Activated naive CD4-positive, alpha-beta T cell treated with Interleukin-2 at 50 U/mL for 16 hours (primary cell): ENCODE data around the gene HSPB8.
"Not testable (repeated sequence)": the region's sequence is repeated elsewhere in the genome, so short reads cannot be mapped to it uniquely, and the experiment has no call there.

Experiments used
- DNase-seq: peaks from one replicate; pipeline ENCODE4 v3.0.0-alpha.2; 2020

HSPB8 gene

GRCh38 chr12:119207063-119207560 lies 28.4 kb downstream of the HSPB8 start:
- no peak for DNase-seq

- DNase-seq, result no peak
Observed at GRCh38 chr12:119208626-119209061, 29.9 kb downstream of the HSPB8 start.

- no peak for DNase-seq
Observed at GRCh38 chr12:119211884-119212283, 33.2 kb downstream of the HSPB8 start.

GRCh38 chr12:119216084-119216483 lies 37.4 kb downstream of the HSPB8 start:
- DNase-seq, result no peak

- DNase-seq, result not testable (repeated sequence)
Observed at GRCh38 chr12:119218875-119219274, 40.1 kb downstream of the HSPB8 start.

GRCh38 chr12:119222222-119222951 lies 43.7 kb downstream of the HSPB8 start:
- DNase-seq, result no peak

- no peak for DNase-seq
Observed at GRCh38 chr12:119225454-119225853, 46.7 kb downstream of the HSPB8 start.

- DNase-seq, result no peak
Observed at GRCh38 chr12:119227292-119227691, 48.6 kb downstream of the HSPB8 start.

- no peak for DNase-seq
Observed at GRCh38 chr12:119229205-119229604, 50.5 kb downstream of the HSPB8 start.

- DNase-seq, result no peak
Observed at GRCh38 chr12:119229837-119230236, 51.1 kb downstream of the HSPB8 start.

GRCh38 chr12:119230807-119231206 lies 52.1 kb downstream of the HSPB8 start:
- DNase-seq, result no peak

GRCh38 chr12:119231774-119232173 lies 53.0 kb downstream of the HSPB8 start:
- no peak for DNase-seq

- DNase-seq, result no peak
Observed at GRCh38 chr12:119235197-119235751, 56.5 kb downstream of the HSPB8 start.

- DNase-seq, result no peak
Observed at GRCh38 chr12:119236372-119236771, 57.6 kb downstream of the HSPB8 start.

- no peak for DNase-seq
Observed at GRCh38 chr12:119239040-119239439, 60.3 kb downstream of the HSPB8 start.

- no peak for DNase-seq
Observed at GRCh38 chr12:119241049-119241448, 62.3 kb downstream of the HSPB8 start.

GRCh38 chr12:119241580-119242169 lies 62.9 kb downstream of the HSPB8 start:
- no peak for DNase-seq
